Neural cell (in vitro differentiated cells): ENCODE results near the gene PDE8A.

ENCODE experiments used
- CTCF ChIP-seq: fragments of 450-650 bp; IDR thresholded peaks from 2 replicates; pipeline ENCODE4 v1.5.1; 2014; ENCODE audit warnings: antibody characterized with exemption, mild to moderate bottlenecking, moderate library complexity; ENCODE audit not compliant: poor library complexity, severe bottlenecking
- EP300 ChIP-seq: fragments of 450-650 bp; conservative IDR thresholded peaks from 2 replicates; pipeline ENCODE4 v1.6.1; 2014; ENCODE audit warnings: antibody characterized with exemption, mild to moderate bottlenecking, moderate library complexity; ENCODE audit not compliant: poor library complexity, severe bottlenecking
- EZH2 ChIP-seq: fragments of 200-600, 300-800 bp; shearing (Covaris generic), sonication (generic); IDR thresholded peaks from 2 replicates; pipeline ENCODE4 v1.6.1; 2014; ENCODE audit warnings: antibody characterized with exemption, low read length, borderline replicate concordance, mild to moderate bottlenecking; ENCODE audit not compliant: insufficient read depth, poor library complexity, severe bottlenecking
- POLR2AphosphoS5 ChIP-seq: IDR thresholded peaks from 2 replicates; pipeline ENCODE4 v1.6.1; 2012
- RAD21 ChIP-seq: fragments of 450-650 bp; conservative IDR thresholded peaks from 2 replicates; pipeline ENCODE4 v1.6.1; 2014; ENCODE audit warnings: antibody characterized with exemption, mild to moderate bottlenecking, moderate library complexity
- REST ChIP-seq: IDR thresholded peaks from 2 replicates; pipeline ENCODE4 v1.6.1; 2012; ENCODE audit warnings: borderline replicate concordance
- SMC3 ChIP-seq: fragments of 450-650 bp; conservative IDR thresholded peaks from 2 replicates; pipeline ENCODE4 v1.6.1; 2014; ENCODE audit warnings: antibody characterized with exemption, mild to moderate bottlenecking, moderate library complexity; ENCODE audit not compliant: poor library complexity
- TAF1 ChIP-seq: IDR thresholded peaks from 2 replicates; pipeline ENCODE4 v1.6.1; 2012; ENCODE audit warnings: low read depth

GRCh38 chr15:84960391-84961113, 21.1 kb upstream of the PDE8A start:
- TF ChIP-seq CTCF (no peak), EZH2 (no peak), TAF1 (no peak), SMC3 (no peak), EP300 (no peak), POLR2AphosphoS5 (no peak), RAD21 (no peak), REST (no peak)
